ENCODE measurements around the gene HOXB2. TPM values are rescaled to one million over a fixed set of nuclear protein-coding genes. Genes with fewer than 3 reads are reported as not detected.
A peak's percentile ranks its signal among the peaks of the same experiment; 100 is the strongest.

HOXB2 gene
- total and polyA plus RNA-seq, 2 donors (not counting 1 experiment from before 2014, with no cell fraction given): 6.1 to 9.2 TPM

DNA sequence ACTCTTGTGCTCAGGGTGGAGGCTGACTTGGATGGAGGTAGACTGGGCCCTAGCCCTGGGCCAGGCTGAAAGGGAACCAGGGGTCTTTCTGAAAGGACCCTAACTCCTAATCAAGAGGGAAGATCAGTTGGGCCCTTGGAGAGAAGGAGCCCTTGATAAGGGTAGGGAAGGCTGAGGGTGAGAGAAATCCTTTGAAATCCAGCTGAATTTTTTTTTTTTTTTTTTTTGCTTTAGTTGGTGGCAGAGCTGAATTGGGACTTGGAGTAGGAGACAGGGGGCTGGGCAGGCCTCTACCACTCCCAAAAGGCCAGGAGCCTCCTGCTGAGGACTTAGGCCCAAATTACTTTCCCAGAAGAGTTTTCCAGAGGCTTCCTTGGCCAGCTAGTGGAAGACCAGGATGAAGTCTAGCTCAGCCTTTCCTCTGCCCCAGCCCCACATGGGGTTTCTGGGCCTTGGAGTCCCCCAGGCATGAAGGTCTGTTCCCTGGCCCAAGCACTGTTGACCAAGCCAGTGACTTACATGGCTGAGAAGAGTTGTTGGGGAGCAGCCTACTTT, 45.8 kb upstream of the HOXB2 start:
- no peaks in the 10 kb centered on the region for H3K9me3 Mint-ChIP-seq (ENCODE audit: insufficient read depth)
- intact Hi-C loops (cut with micrococcal nuclease): no loop called here
- no peak overlapping the region for H3K4me2 ChIP-seq (replicated peaks; ENCODE audit: low read depth, low read length, poor library complexity, severe bottlenecking)
- H3K4me1 Mint-ChIP-seq: peaks cover 41% of the 10 kb centered on the region
- peaks cover 3% of the 10 kb centered on the region for H4K20me1 ChIP-seq (ENCODE audit: control insufficient read depth, insufficient read depth, low read length, poor library complexity, severe bottlenecking)
- no peak overlapping the region for H3K4me3 ChIP-seq (ENCODE audit: control extremely low read depth in 1 of 5, extremely low read depth in 1 of 5, insufficient read depth in 1 of 5, low read depth in 2 of 5, low read length in 4 of 5)
- no peak overlapping the region for H2AFZ ChIP-seq (ENCODE audit: insufficient read depth, low read depth, low read length, poor library complexity, severe bottlenecking)
- H3K9me3 ChIP-seq (ENCODE audit: control extremely low read depth in 1 of 3, control insufficient read depth in 2 of 3, insufficient read depth in 1 of 3, low read length in 2 of 3): peaks cover 0 to 11% (median 0%) of the 10 kb centered on the region in 3 donors
- DNase-seq (peak; percentile 9), ATAC-seq (ENCODE audit: low read depth) (no peak)
- no peak overlapping the region for H3K27ac Mint-ChIP-seq
- CTCF ChIA-PET: interaction anchor here (0.6 to 5.0 kb wide), 8 partner anchors 8 to 283 kb away, joined by 3 to 68 read pairs (median 4); no protein-coding TSS in a partner anchor
- peaks cover 46 to 57% of the 10 kb centered on the region in 2 donors for H3K4me1 ChIP-seq (ENCODE audit: control insufficient read depth in 2 of 2, insufficient read depth in 2 of 2, low read length in 2 of 2)
- POLR2A ChIA-PET: no interaction called here
- no peak overlapping the region for H3K27ac ChIP-seq (ENCODE audit: low read length in 2 of 2)
- H3K27me3 Mint-ChIP-seq: peaks cover 91% of the 10 kb centered on the region
- H3K36me3 ChIP-seq (replicated peaks in 1 of 2; ENCODE audit: control extremely low read depth in 1 of 2, control insufficient read depth in 1 of 2, extremely low read depth in 1 of 2, insufficient read depth in 2 of 2, low read length in 1 of 2): no peaks in the 10 kb centered on the region
- no peak overlapping the region for H3K9ac ChIP-seq (ENCODE audit: low read length)
- H3K4me3 Mint-ChIP-seq: peak overlapping the region; percentile 58
- TF ChIP-seq, protein P1, sequence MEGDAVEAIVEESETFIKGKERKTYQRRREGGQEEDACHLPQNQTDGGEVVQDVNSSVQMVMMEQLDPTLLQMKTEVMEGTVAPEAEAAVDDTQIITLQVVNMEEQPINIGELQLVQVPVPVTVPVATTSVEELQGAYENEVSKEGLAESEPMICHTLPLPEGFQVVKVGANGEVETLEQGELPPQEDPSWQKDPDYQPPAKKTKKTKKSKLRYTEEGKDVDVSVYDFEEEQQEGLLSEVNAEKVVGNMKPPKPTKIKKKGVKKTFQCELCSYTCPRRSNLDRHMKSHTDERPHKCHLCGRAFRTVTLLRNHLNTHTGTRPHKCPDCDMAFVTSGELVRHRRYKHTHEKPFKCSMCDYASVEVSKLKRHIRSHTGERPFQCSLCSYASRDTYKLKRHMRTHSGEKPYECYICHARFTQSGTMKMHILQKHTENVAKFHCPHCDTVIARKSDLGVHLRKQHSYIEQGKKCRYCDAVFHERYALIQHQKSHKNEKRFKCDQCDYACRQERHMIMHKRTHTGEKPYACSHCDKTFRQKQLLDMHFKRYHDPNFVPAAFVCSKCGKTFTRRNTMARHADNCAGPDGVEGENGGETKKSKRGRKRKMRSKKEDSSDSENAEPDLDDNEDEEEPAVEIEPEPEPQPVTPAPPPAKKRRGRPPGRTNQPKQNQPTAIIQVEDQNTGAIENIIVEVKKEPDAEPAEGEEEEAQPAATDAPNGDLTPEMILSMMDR (IDR thresholded peaks at IDR 0.05): no peak
- no peak for TF ChIP-seq EZH2 (IDR thresholded peaks at IDR 0.05; ENCODE audit: borderline replicate concordance, insufficient read depth, low read depth, low read length, poor library complexity, severe bottlenecking)
- no peaks in the 10 kb centered on the region for H3K79me2 ChIP-seq (ENCODE audit: control insufficient read depth, insufficient read depth, low read length)
- peaks cover 0 to 99% (median 85%) of the 10 kb centered on the region in 4 experiments for H3K27me3 ChIP-seq (replicated peaks in 1 of 4; ENCODE audit: control extremely low read depth in 1 of 4, control insufficient read depth in 3 of 4, insufficient read depth in 4 of 4, low read length in 3 of 4)

DNA sequence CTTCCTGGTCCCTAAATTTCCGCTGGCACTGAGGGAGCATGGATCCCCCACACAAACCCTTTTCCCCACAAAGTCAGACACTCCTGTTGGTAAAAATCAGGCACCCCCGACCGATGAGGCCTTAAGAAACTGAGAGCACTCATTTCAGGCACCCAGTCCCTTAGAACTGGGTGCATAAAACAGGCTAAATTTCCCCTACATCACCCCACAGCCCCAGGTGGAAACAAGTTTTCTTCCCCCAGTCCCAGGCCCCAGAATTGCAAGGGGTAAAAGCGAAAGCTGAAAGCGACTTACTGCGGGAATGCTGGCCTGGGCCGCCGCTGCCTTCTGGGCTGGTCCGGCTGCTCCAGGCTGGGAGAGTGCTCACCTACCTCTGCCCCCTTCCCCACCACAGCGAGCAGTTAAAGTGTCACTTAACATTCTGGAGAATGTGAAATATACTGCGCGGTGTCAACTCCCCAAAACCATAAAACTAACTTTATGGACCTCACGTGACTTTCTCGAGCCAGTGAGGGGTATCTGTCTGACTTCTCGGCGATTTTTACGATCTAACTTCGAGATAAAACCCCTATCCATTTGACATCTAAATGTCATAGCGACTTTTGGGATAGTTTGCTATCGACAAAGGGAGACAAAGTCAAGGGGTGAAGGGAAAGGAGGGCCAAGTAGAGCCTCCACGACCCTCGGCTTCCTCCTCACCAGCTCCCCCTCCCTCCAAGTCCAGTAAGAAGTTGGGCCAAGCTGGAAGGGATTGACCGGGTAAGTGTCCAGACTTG, 45.1 kb upstream of the HOXB2 start, which contains the start of gene HOXB3:
HOXB3 (minus strand) TSS at position 411 of the 776 bp plus-strand sequence. CDS start 37,767 bp downstream, outside the sequence.
- POLR2A ChIA-PET: no interaction called here
- peak within 1 kb of the TSS in 2 of 5 experiments; percentile 15 to 17 for H3K4me3 ChIP-seq (ENCODE audit: control extremely low read depth in 1 of 5, extremely low read depth in 1 of 5, insufficient read depth in 1 of 5, low read depth in 2 of 5, low read length in 4 of 5)

More for the DNA sequence above, 45.1 kb upstream of the HOXB2 start, which contains the start of gene HOXB3:
- Mint-ChIP-seq H3K9me3 (ENCODE audit: insufficient read depth) (no peaks in the 10 kb centered on the region), H3K27me3 (peaks cover 91% of the 10 kb centered on the region), H3K4me1 (peaks cover 47% of the 10 kb centered on the region), H3K27ac (peak within 1 kb of the TSS; percentile 32), H3K4me3 (peak within 1 kb of the TSS; percentile 58)
- Histone ChIP-seq H3K27me3 (replicated peaks in 1 of 4; ENCODE audit: control extremely low read depth in 1 of 4, control insufficient read depth in 3 of 4, insufficient read depth in 4 of 4, low read length in 3 of 4) (peaks cover 0 to 99% (median 83%) of the 10 kb centered on the region in 4 experiments), H3K9ac (ENCODE audit: low read length) (peak within 1 kb of the TSS; percentile 1), H3K36me3 (replicated peaks in 1 of 2; ENCODE audit: control extremely low read depth in 1 of 2, control insufficient read depth in 1 of 2, extremely low read depth in 1 of 2, insufficient read depth in 2 of 2, low read length in 1 of 2) (no peaks in the 10 kb centered on the region), H3K27ac (ENCODE audit: low read length in 2 of 2) (no peak within 1 kb of the TSS), H3K4me1 (ENCODE audit: control insufficient read depth in 2 of 2, insufficient read depth in 2 of 2, low read length in 2 of 2) (peaks cover 52 to 61% of the 10 kb centered on the region in 2 donors), H3K9me3 (ENCODE audit: control extremely low read depth in 1 of 3, control insufficient read depth in 2 of 3, insufficient read depth in 1 of 3, low read length in 2 of 3) (peaks cover 0 to 11% (median 0%) of the 10 kb centered on the region in 3 donors), H4K20me1 (ENCODE audit: control insufficient read depth, insufficient read depth, low read length, poor library complexity, severe bottlenecking) (peaks cover 4% of the 10 kb centered on the region), H3K4me2 (replicated peaks; ENCODE audit: low read depth, low read length, poor library complexity, severe bottlenecking) (peak within 1 kb of the TSS; percentile 53), H3K79me2 (ENCODE audit: control insufficient read depth, insufficient read depth, low read length) (no peaks in the 10 kb centered on the region), H2AFZ (ENCODE audit: insufficient read depth, low read depth, low read length, poor library complexity, severe bottlenecking) (no peak within 1 kb of the TSS)
- intact Hi-C loops (cut with micrococcal nuclease): no loop called here
- WGBS (ENCODE audit: insufficient coverage): 19% methylated on average over 5 of the region's 23 CpGs
- CTCF ChIA-PET: interaction anchor here (0.6 to 2.2 kb wide), 7 partner anchors 9 to 282 kb away, joined by 3 to 6 read pairs (median 4); no protein-coding TSS in a partner anchor
- ATAC-seq (ENCODE audit: low read depth) (no peak), DNase-seq (peak; percentile 48)
- peak; percentile 57 for TF ChIP-seq EZH2 (IDR thresholded peaks at IDR 0.05; ENCODE audit: borderline replicate concordance, insufficient read depth, low read depth, low read length, poor library complexity, severe bottlenecking)
- TF ChIP-seq, protein P1 (IDR thresholded peaks at IDR 0.05): no peak
